ENCODE measurements around the gene VTCN1.

GRCh38 chr1:117122330-117123025, 88.2 kb downstream of the VTCN1 start:
- TF ChIP-seq TCF7L2 (IDR thresholded peaks at IDR 0.05; ENCODE audit: low read depth, low read length) (no peak), POLR2AphosphoS5 (IDR thresholded peaks at IDR 0.05; ENCODE audit: low read depth, low read length) (no peak), CTCF (IDR thresholded peaks at IDR 0.05) (peak; percentile 43)

Data from Panc1 (cell line).